K562 (cell line): ENCODE results near the gene CD164L2. TPM values are rescaled to one million over a fixed set of nuclear protein-coding genes. Genes with fewer than 3 reads are reported as not detected.

Experiments used
- BCL6 ChIP-seq: fragments of 250-450 bp; sonication (Bioruptor Pico); IDR thresholded peaks from 2 replicates; pipeline ENCODE4 v1.4.0; 2020
- CREB1 ChIP-seq, 2 experiments: sonication (generic) in 1 of 2; formaldehyde crosslinking in 1 of 2; IDR thresholded peaks; 2 replicates each; pipeline versions ENCODE4 v1.6.1 to v1.8.0; 2012 to 2022; ENCODE audit warnings: inconsistent platforms in 1 of 2, mild to moderate bottlenecking in 1 of 2, missing genetic modification reagents in 1 of 2, moderate library complexity in 1 of 2
- DACH1 ChIP-seq: fragments of 450-650 bp; IDR thresholded peaks from 2 replicates; pipeline ENCODE4 v1.6.1; 2018; ENCODE audit not compliant: partially characterized antibody
- EWSR1 ChIP-seq: fragments of 450-650 bp; IDR thresholded peaks from 2 replicates; pipeline ENCODE4 v1.6.1; 2018; ENCODE audit warnings: borderline replicate concordance, mild to moderate bottlenecking, low read depth, moderate library complexity; ENCODE audit not compliant: partially characterized antibody
- GABPB1 ChIP-seq: sonication (generic); formaldehyde crosslinking; IDR thresholded peaks from 2 replicates; pipeline ENCODE4 v1.8.0; 2022; ENCODE audit warnings: mild to moderate bottlenecking, missing genetic modification reagents
- HDAC1 ChIP-seq, 2 experiments: fragments of 450-650 bp; IDR thresholded peaks; 2 replicates each; pipeline ENCODE4 v1.6.1; 2016 to 2017; ENCODE audit warnings: inconsistent platforms in 1 of 2, mild to moderate bottlenecking in 1 of 2, moderate library complexity in 1 of 2
- HDAC6 ChIP-seq: IDR thresholded peaks from 2 replicates; pipeline ENCODE4 v1.6.1; 2012; ENCODE audit warnings: low read depth, mild to moderate bottlenecking, control low read depth, inconsistent platforms, low read length, moderate library complexity
- HNRNPUL1 ChIP-seq: fragments of 200-400 bp; formaldehyde crosslinking; IDR thresholded peaks from 2 replicates; pipeline ENCODE4 v1.6.1; 2017; ENCODE audit warnings: low read length
- JUNB ChIP-seq: fragments of 450-650 bp; formaldehyde crosslinking; conservative IDR thresholded peaks from 2 replicates; pipeline ENCODE4 v1.4.0; 2020; ENCODE audit warnings: mild to moderate bottlenecking
- MBD2 ChIP-seq: sonication (generic); IDR thresholded peaks from 2 replicates; pipeline ENCODE4 v1.6.1; 2016; ENCODE audit warnings: low read depth, borderline replicate concordance
- NKRF ChIP-seq: fragments of 450-650 bp; IDR thresholded peaks from 2 replicates; pipeline ENCODE4 v1.6.1; 2016; ENCODE audit warnings: borderline replicate concordance
- PML ChIP-seq: IDR thresholded peaks from 2 replicates; pipeline ENCODE4 v1.6.1; 2012; ENCODE audit warnings: low read length, inconsistent platforms
- POLR2A ChIP-seq: fragments of 450-650 bp; conservative IDR thresholded peaks from 2 replicates; pipeline ENCODE4 v1.6.1; 2016
- SETDB1 ChIP-seq: IDR thresholded peaks from one replicate; pipeline ENCODE4 v1.6.1; 2012; ENCODE audit warnings: low read length, control low read depth, inconsistent platforms
- SIN3B ChIP-seq: fragments of 450-650 bp; IDR thresholded peaks from 2 replicates; pipeline ENCODE4 v1.6.1; 2017; ENCODE audit warnings: low read depth, mild to moderate bottlenecking, moderate library complexity
- SREBF1 ChIP-seq: fragments of 150-350 bp; IDR thresholded peaks from 2 replicates; pipeline ENCODE4 v1.6.1; 2014; ENCODE audit warnings: antibody characterized with exemption, low read depth, low read length, borderline replicate concordance
- SREBF2 ChIP-seq: sonication (generic); formaldehyde crosslinking; IDR thresholded peaks from 2 replicates; pipeline ENCODE4 v1.4.0; 2020; ENCODE audit warnings: mild to moderate bottlenecking, missing genetic modification reagents
- TCF15 ChIP-seq: fragments of 250-450 bp; sonication (Bioruptor Pico); IDR thresholded peaks from 2 replicates; pipeline ENCODE4 v1.8.0; 2022; ENCODE audit warnings: moderate library complexity, mild to moderate bottlenecking, inconsistent platforms
- VEZF1 ChIP-seq: fragments of 200-800 bp; sonication (Bioruptor generic); IDR thresholded peaks from 2 replicates; pipeline ENCODE4 v1.6.1; 2017; ENCODE audit warnings: missing genetic modification characterization, missing compliant biosample characterization
- ZBTB34 ChIP-seq: fragments of 250-450 bp; sonication (Bioruptor Pico); IDR thresholded peaks from 2 replicates; pipeline ENCODE4 v1.8.0; 2021; ENCODE audit warnings: mild to moderate bottlenecking, moderate library complexity
- ZFX ChIP-seq: sonication (generic); formaldehyde crosslinking; IDR thresholded peaks from 2 replicates; pipeline ENCODE4 v1.8.0; 2022; ENCODE audit warnings: mild to moderate bottlenecking, missing genetic modification reagents, moderate library complexity
- ZNF511 ChIP-seq: sonication (generic); formaldehyde crosslinking; IDR thresholded peaks from 2 replicates; pipeline ENCODE4 v1.8.0; 2022; ENCODE audit warnings: mild to moderate bottlenecking, missing genetic modification reagents
- ZNF561 ChIP-seq: fragments of 450-650 bp; formaldehyde crosslinking; conservative IDR thresholded peaks from 2 replicates; pipeline ENCODE4 v1.4.0; 2020; ENCODE audit warnings: mild to moderate bottlenecking, moderate library complexity
- ZNF644 ChIP-seq: fragments of 200-800 bp; sonication (Bioruptor generic); IDR thresholded peaks from 2 replicates; pipeline ENCODE4 v1.6.1; 2016; ENCODE audit warnings: low read depth, missing genetic modification characterization, missing compliant biosample characterization
- polyA plus RNA-seq, 8 experiments: library from polyadenylated mRNA; depleted of rRNA in 4 of 8; stranded (reverse) in 5 of 8; unstranded in 3 of 8; fragments of >200 nt; fragmentation: Nextera tagmentation in 2 of 8; fragmentation: Illumina TruSeq in 1 of 8; extraction: Ambion mirVana in 2 of 8; extraction: Trizol in 1 of 8; gene quantifications; 2 replicates each; pipeline versions ENCODE4 v1.2.1 to v1.2.3, GENCODE V29; 2011 to 2014; ENCODE audit warnings: inconsistent platforms in 1 of 8, missing spikeins in 1 of 8
- total RNA-seq, 7 experiments: library from RNA; depleted of rRNA in 6 of 7; stranded (reverse); fragments of >200 nt in 6 of 7; fragmentation: Illumina TruSeq in 2 of 7; extraction: Trizol in 2 of 7; gene quantifications; 2 replicates each; pipeline versions ENCODE4 v1.2.1 to v1.2.3, GENCODE V29; 2011 to 2021; ENCODE audit warnings: low replicate concordance in 1 of 7

Gene CD164L2
- total and polyA plus RNA-seq, 9 of the 15 experiments (the other 6 are each of a cell fraction or from before 2014, with no cell fraction given) = 0.08 to 0.92 (median 0.38) TPM; not detected in 1

- TF ChIP-seq ZBTB34 (CRISPR knock-in tag) (no peak), MBD2 (no peak), VEZF1 (CRISPR knock-in tag) (no peak), BCL6 (CRISPR knock-in tag) (no peak), ZFX (CRISPR knock-in tag) (no peak), TCF15 (CRISPR knock-in tag) (no peak), GABPB1 (CRISPR knock-in tag) (0 out of 2 replicates have a peak, but pooled peaks have one; percentile 37), JUNB (CRISPR knock-in tag) (no peak), POLR2A (no peak), PML (no peak), ZNF511 (no peak; the same call in 1 of the 2 replicates), HDAC1 (IDR thresholded peaks at IDR 0.05) (no peak), EWSR1 (no peak), HDAC6 (no peak), NKRF (no peak), SREBF1 (no peak), HNRNPUL1 (no peak), CREB1 (IDR thresholded peaks at IDR 0.05) (no peak), CREB1 (CRISPR knock-in tag; IDR thresholded peaks at IDR 0.05) (0 out of 2 replicates have a peak, but pooled peaks have one; percentile 16), ZNF561 (CRISPR knock-in tag) (no peak), ZNF644 (tag) (no peak), SREBF2 (CRISPR knock-in tag) (no peak), SIN3B (no peak), SETDB1 (no peak), DACH1 (no peak)
These were observed 50.4 kb downstream of the CD164L2 start (continued) for GRCh38 chr1:27332536-27333281.
